Measurements from ENCODE around the gene FAM53A. TPM values are rescaled to one million over a fixed set of nuclear protein-coding genes. Genes with fewer than 3 reads are reported as not detected.

The FAM53A gene
- total RNA-seq, 4 donors from 2014 or later: 0.22 to 2.5 (median 0.47) TPM

DNA sequence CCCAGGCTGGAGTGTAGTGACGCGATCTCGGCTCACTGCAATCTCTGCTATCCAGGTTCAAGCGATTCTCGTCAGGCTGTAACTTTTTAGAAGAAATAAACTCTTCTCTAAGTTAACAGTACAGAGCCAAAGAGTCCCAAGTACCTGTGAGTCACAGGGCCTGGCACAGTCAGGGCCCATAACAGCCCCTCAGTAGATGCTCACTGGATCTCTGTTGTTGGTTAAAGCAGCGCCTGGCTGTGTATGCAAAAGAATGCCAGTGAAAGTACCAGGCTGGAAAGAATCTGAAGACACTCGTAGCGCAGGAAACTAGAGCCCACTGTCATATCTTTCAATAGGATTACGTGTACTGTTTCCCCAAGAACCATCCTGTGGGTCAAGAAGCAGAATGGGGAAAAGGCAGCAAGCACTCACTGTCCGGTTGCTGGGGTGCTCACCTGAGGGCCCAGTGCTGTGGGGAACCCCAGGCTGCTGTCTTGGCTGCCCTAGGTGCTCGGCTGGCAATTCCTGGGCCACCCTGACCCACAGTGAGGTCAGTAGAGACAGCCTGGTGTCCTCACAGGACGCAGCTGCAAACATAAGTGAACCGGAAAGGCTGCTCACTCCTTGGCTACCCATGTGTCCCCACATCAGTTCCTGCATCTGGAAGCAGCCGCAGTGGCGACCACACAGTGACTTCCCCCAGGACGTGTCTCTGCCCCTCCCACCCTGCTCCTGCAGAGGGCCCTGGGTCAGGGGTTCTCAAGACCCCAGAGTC is 31.1 kb upstream of the FAM53A start:
- WGBS, 2 donors: 75 to 77% methylated on average over 8 to 9 of the region's 16 CpGs
- H3K9me3 ChIP-seq: no peaks in the 10 kb centered on the region
- H3K27ac ChIP-seq: peak overlapping the region in 2 of 4 donors; percentile 69 to 100
- H3K4me1 ChIP-seq: peaks cover 44 to 89% (median 59%) of the 10 kb centered on the region in 3 donors
- TF ChIP-seq POLR2A (IDR thresholded peaks at IDR 0.05): no peak
- TF ChIP-seq, protein P1, sequence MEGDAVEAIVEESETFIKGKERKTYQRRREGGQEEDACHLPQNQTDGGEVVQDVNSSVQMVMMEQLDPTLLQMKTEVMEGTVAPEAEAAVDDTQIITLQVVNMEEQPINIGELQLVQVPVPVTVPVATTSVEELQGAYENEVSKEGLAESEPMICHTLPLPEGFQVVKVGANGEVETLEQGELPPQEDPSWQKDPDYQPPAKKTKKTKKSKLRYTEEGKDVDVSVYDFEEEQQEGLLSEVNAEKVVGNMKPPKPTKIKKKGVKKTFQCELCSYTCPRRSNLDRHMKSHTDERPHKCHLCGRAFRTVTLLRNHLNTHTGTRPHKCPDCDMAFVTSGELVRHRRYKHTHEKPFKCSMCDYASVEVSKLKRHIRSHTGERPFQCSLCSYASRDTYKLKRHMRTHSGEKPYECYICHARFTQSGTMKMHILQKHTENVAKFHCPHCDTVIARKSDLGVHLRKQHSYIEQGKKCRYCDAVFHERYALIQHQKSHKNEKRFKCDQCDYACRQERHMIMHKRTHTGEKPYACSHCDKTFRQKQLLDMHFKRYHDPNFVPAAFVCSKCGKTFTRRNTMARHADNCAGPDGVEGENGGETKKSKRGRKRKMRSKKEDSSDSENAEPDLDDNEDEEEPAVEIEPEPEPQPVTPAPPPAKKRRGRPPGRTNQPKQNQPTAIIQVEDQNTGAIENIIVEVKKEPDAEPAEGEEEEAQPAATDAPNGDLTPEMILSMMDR (IDR thresholded peaks at IDR 0.05): no peak
- H3K36me3 ChIP-seq: peaks cover 8 to 33% (median 9%) of the 10 kb centered on the region in 3 donors
- intact Hi-C loops (cut with DNase I): no loop called here
- DNase-seq: no peak
- H3K27me3 ChIP-seq: no peaks in the 10 kb centered on the region
- no peak overlapping the region for H3K4me3 ChIP-seq

DNA sequence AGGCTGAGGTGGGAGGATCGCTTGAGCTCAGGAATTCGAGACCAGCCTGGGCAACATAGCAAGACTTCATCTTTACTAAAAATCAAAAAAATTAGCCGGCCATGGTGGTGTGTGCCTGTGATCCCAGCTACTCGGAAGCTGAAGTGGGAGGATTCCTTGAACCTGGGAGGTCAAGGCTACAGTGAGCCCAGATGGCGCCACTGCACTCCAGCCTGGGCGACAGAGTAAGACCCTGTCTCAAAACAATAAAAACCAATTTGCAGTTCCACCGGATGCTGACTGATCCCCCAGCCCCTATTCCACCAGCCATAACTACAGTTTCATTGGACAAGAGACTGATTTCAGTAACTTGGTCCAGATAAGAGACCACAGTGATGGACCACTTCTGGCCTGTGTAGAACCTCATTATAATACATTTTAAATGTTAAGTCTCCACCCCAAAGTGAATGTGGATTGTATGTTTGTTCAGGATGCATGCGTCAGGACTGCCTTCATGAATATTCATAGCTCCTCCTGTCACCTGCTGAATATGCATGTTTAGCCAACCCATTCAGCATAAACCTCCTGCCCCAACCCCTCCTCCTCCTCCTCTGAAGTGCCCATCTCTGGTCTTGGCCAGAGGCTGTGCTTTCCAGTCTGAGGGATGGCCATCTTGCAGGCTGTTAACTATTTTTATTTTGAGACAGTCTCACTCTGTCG is 30.3 kb upstream of the FAM53A start:
- intact Hi-C loops (cut with DNase I): no loop called here
- no peak overlapping the region for H3K4me3 ChIP-seq
- TF ChIP-seq POLR2A (IDR thresholded peaks at IDR 0.05): no peak
- TF ChIP-seq, protein P1 (IDR thresholded peaks at IDR 0.05): no peak
- peaks cover 37 to 89% (median 57%) of the 10 kb centered on the region in 3 donors for H3K4me1 ChIP-seq
- WGBS, 2 donors: 68 to 71% methylated on average over 9 of the region's 9 CpGs
- peaks cover 8 to 41% (median 9%) of the 10 kb centered on the region in 3 donors for H3K36me3 ChIP-seq
- H3K9me3 ChIP-seq: no peaks in the 10 kb centered on the region
- peak overlapping the region in 2 of 4 donors; percentile 69 to 100 for H3K27ac ChIP-seq
- no peaks in the 10 kb centered on the region for H3K27me3 ChIP-seq
- DNase-seq: no peak

GRCh38 chr4:1713003-1713851 is 29.1 kb upstream of the FAM53A start:
- DNase-seq: no peak
- no peaks in the 10 kb centered on the region for H3K27me3 ChIP-seq
- TF ChIP-seq, protein P1 (IDR thresholded peaks at IDR 0.05): no peak
- TF ChIP-seq POLR2A (IDR thresholded peaks at IDR 0.05): no peak
- H3K4me3 ChIP-seq: peak overlapping the region; percentile 81 to 98 (median 91)
- peaks cover 8 to 42% (median 8%) of the 10 kb centered on the region in 3 donors for H3K36me3 ChIP-seq
- intact Hi-C loops (cut with DNase I): no loop called here
- H3K4me1 ChIP-seq: peaks cover 28 to 89% (median 46%) of the 10 kb centered on the region in 3 donors
- H3K27ac ChIP-seq: peak overlapping the region; percentile 95 to 100 (median 98)
- WGBS, 2 donors: 24 to 25% methylated on average over 14 to 17 of the region's 35 CpGs
- H3K9me3 ChIP-seq: no peaks in the 10 kb centered on the region

GRCh38 chr4:1712216-1713002 is 28.3 kb upstream of the FAM53A start, which contains the start of gene SLBP:
SLBP (minus strand) TSS chr4:1712319; CDS start chr4:1712188, 131 bp downstream.
- Histone ChIP-seq H3K27ac (peak within 1 kb of the TSS; percentile 95 to 100 (median 98)), H3K9me3 (no peaks in the 10 kb centered on the region), H3K4me1 (peaks cover 19 to 85% (median 38%) of the 10 kb centered on the region in 3 donors), H3K27me3 (no peaks in the 10 kb centered on the region), H3K4me3 (peak within 1 kb of the TSS; percentile 81 to 98 (median 91)), H3K36me3 (peaks cover 0 to 33% (median under 1%) of the 10 kb centered on the region in 3 donors)
- WGBS, 2 donors: no CpG with 5 or more reads among the region's 98 CpGs
- peak; percentile 90 for DNase-seq
- TF ChIP-seq, protein P1 (IDR thresholded peaks at IDR 0.05): peak in 2 of 6 experiments; percentile 8 to 11
- peak in 3 of 4 donors; percentile 53 to 95 (median 93) for TF ChIP-seq POLR2A (IDR thresholded peaks at IDR 0.05)
- intact Hi-C loops (cut with DNase I): no loop called here
